GM21529 (cell line): Measurements from ENCODE around the gene GNGT2.
"Not testable (repeated sequence)": the region's sequence is repeated elsewhere in the genome, so short reads cannot be mapped to it uniquely, and the experiment has no call there.

Experiments used
- ATAC-seq: cut with Tn5 transposase; IDR thresholded peaks from one replicate; pipeline ENCODE4 v1.9.1; 2021; ENCODE audit not compliant: unreplicated experiment

The GNGT2 gene

GRCh38 chr17:49213399-49213798 is 3.0 kb upstream of the GNGT2 start:
- no peak for ATAC-seq

GRCh38 chr17:49209061-49209571 is 1.3 kb downstream of the GNGT2 start:
- no peak for ATAC-seq

- no peak for ATAC-seq
Measured at GRCh38 chr17:49204516-49204915, 5.9 kb downstream of the GNGT2 start.

- no peak for ATAC-seq
Measured at GRCh38 chr17:49203796-49204195, 6.6 kb downstream of the GNGT2 start.

- no peak for ATAC-seq
Measured at GRCh38 chr17:49201481-49201927, 8.9 kb downstream of the GNGT2 start.

GRCh38 chr17:49200423-49201083 is 9.8 kb downstream of the GNGT2 start:
- ATAC-seq: no peak

- ATAC-seq: no peak
Measured at GRCh38 chr17:49198211-49198610, 12.2 kb downstream of the GNGT2 start.

- no peak for ATAC-seq
Measured at GRCh38 chr17:49197346-49197998, 12.9 kb downstream of the GNGT2 start.

- ATAC-seq: no peak
Measured at GRCh38 chr17:49196520-49196919, 13.9 kb downstream of the GNGT2 start.

- ATAC-seq: no peak
Measured at GRCh38 chr17:49195751-49196150, 14.6 kb downstream of the GNGT2 start.

GRCh38 chr17:49194297-49194607 is 16.1 kb downstream of the GNGT2 start:
- ATAC-seq: no peak

GRCh38 chr17:49193513-49194296 is 16.7 kb downstream of the GNGT2 start:
- no peak for ATAC-seq

GRCh38 chr17:49191917-49192741 is 18.2 kb downstream of the GNGT2 start:
- ATAC-seq: peak; percentile 40

GRCh38 chr17:49191409-49191916 is 18.9 kb downstream of the GNGT2 start:
- no peak for ATAC-seq

GRCh38 chr17:49190932-49191331 is 19.4 kb downstream of the GNGT2 start:
- no peak for ATAC-seq

GRCh38 chr17:49187301-49187700 is 23.1 kb downstream of the GNGT2 start:
- no peak for ATAC-seq

GRCh38 chr17:49185381-49185780 is 25.0 kb downstream of the GNGT2 start:
- not testable (repeated sequence) for ATAC-seq

GRCh38 chr17:49184522-49184921 is 25.9 kb downstream of the GNGT2 start:
- not testable (repeated sequence) for ATAC-seq

GRCh38 chr17:49183801-49184200 is 26.6 kb downstream of the GNGT2 start:
- no peak for ATAC-seq

- ATAC-seq: no peak
Measured at GRCh38 chr17:49183341-49183740, 27.0 kb downstream of the GNGT2 start.
